Calu3 (cell line): ENCODE data around the gene EFNA3. TPM values are rescaled to one million over a fixed set of nuclear protein-coding genes. Genes with fewer than 3 reads are reported as not detected.

Experiments
- BruUV-seq: library from RNA; stranded (reverse); fragments of 400-500 nt; replicated peaks from 2 replicates; lab custom pipeline; 2021; lab: Mats Ljungman, UMichigan
- CTCF ChIA-PET: fragments of 300-600 bp; sonication (Branson Sonifier 250); formaldehyde crosslinking; loops from one replicate; lab custom pipeline; 2022; ENCODE audit warnings: antibody characterized with exemption; lab: Charles Lee
- DNase-seq: peaks from one replicate; pipeline ENCODE4 v3.0.0; 2022
- H3K27ac Mint-ChIP-seq: one replicate; pipeline ENCODE4 v1.8.0; 2022; ENCODE audit warnings: mixed read lengths; ENCODE audit not compliant: unreplicated experiment
- H3K27me3 Mint-ChIP-seq: one replicate; pipeline ENCODE4 v1.8.0; 2022; ENCODE audit warnings: mixed read lengths; ENCODE audit not compliant: unreplicated experiment
- H3K36me3 Mint-ChIP-seq: one replicate; pipeline ENCODE4 v1.8.0; 2022; ENCODE audit warnings: mild to moderate bottlenecking, moderate library complexity, mixed read lengths; ENCODE audit not compliant: insufficient read depth, unreplicated experiment
- H3K4me1 Mint-ChIP-seq: one replicate; pipeline ENCODE4 v1.8.0; 2022; ENCODE audit warnings: mild to moderate bottlenecking, low read depth, mixed read lengths; ENCODE audit not compliant: unreplicated experiment
- H3K4me3 Mint-ChIP-seq: one replicate; pipeline ENCODE4 v1.8.0; 2022; ENCODE audit warnings: mild to moderate bottlenecking, low read depth, moderate library complexity, mixed read lengths; ENCODE audit not compliant: unreplicated experiment
- H3K9me3 Mint-ChIP-seq: one replicate; pipeline ENCODE4 v1.8.0; 2022; ENCODE audit warnings: low read depth, mixed read lengths; ENCODE audit not compliant: unreplicated experiment
- CTCF ChIP-seq: fragments of 200-600 bp; IDR thresholded peaks from one replicate; pipeline ENCODE4 v1.8.0; 2022; ENCODE audit warnings: antibody characterized with exemption; ENCODE audit not compliant: unreplicated experiment
- intact Hi-C: fragments of 100-400 bp; cut with micrococcal nuclease; formaldehyde crosslinking; loops from one replicate; pipeline ENCODE4 v1.10.0; 2022; ENCODE audit not compliant: unreplicated experiment
- total RNA-seq: library from RNA; stranded (reverse); gene quantifications from 2 replicates; pipeline ENCODE4 v1.2.3, GENCODE V29; 2022

Gene EFNA3
- total RNA-seq, 1 experiment from 2014 or later = 1.7 TPM

- H3K9me3 Mint-ChIP-seq = no peaks in the 10 kb centered on the region
- CTCF ChIA-PET = interaction anchor here (0.6 to 2.1 kb wide), 6 partner anchors 11 to 90 kb away, joined by 3 to 26 read pairs (median 10); no protein-coding TSS in a partner anchor
- H3K27me3 Mint-ChIP-seq = peaks cover 34% of the 10 kb centered on the region
- no peak overlapping the region for H3K27ac Mint-ChIP-seq
- TF ChIP-seq CTCF = peak; percentile 100
- intact Hi-C loops = no loop called here
- H3K4me1 Mint-ChIP-seq = peaks cover 42% of the 10 kb centered on the region
- H3K36me3 Mint-ChIP-seq = peaks cover 36% of the 10 kb centered on the region
- peak; percentile 85 for DNase-seq
- no TSS peak for BruUV-seq
- peak overlapping the region; percentile 96 for H3K4me3 Mint-ChIP-seq
Measured at GRCh38 chr1:155086128-155086741, 7.6 kb downstream of the EFNA3 start.

DNA sequence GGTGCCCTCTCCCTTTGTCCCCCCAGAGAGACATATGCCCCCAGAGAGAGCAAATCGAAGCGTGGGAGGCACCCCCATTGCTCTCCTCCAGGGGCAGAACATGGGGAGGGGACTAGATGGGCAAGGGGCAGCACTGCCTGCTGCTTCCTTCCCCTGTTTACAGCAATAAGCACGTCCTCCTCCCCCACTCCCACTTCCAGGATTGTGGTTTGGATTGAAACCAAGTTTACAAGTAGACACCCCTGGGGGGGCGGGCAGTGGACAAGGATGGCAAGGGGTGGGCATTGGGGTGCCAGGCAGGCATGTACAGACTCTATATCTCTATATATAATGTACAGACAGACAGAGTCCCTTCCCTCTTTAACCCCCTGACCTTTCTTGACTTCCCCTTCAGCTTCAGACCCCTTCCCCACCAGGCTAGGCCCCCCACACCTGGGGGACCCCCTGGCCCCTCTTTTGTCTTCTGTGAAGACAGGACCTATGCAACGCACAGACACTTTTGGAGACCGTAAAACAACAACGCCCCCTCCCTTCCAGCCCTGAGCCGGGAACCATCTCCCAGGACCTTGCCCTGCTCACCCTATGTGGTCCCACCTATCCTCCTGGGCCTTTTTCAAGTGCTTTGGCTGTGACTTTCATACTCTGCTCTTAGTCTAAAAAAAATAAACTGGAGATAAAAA lies 8.4 kb downstream of the EFNA3 start:
- CTCF ChIA-PET = no interaction called here
- no peak for TF ChIP-seq CTCF
- no peaks in the 10 kb centered on the region for H3K9me3 Mint-ChIP-seq
- H3K4me1 Mint-ChIP-seq = peaks cover 34% of the 10 kb centered on the region
- peaks cover 26% of the 10 kb centered on the region for H3K27me3 Mint-ChIP-seq
- intact Hi-C loops = no loop called here
- no TSS peak for BruUV-seq
- DNase-seq = no peak
- peaks cover 30% of the 10 kb centered on the region for H3K36me3 Mint-ChIP-seq
- H3K27ac Mint-ChIP-seq = no peak overlapping the region
- H3K4me3 Mint-ChIP-seq = peak overlapping the region; percentile 96

DNA sequence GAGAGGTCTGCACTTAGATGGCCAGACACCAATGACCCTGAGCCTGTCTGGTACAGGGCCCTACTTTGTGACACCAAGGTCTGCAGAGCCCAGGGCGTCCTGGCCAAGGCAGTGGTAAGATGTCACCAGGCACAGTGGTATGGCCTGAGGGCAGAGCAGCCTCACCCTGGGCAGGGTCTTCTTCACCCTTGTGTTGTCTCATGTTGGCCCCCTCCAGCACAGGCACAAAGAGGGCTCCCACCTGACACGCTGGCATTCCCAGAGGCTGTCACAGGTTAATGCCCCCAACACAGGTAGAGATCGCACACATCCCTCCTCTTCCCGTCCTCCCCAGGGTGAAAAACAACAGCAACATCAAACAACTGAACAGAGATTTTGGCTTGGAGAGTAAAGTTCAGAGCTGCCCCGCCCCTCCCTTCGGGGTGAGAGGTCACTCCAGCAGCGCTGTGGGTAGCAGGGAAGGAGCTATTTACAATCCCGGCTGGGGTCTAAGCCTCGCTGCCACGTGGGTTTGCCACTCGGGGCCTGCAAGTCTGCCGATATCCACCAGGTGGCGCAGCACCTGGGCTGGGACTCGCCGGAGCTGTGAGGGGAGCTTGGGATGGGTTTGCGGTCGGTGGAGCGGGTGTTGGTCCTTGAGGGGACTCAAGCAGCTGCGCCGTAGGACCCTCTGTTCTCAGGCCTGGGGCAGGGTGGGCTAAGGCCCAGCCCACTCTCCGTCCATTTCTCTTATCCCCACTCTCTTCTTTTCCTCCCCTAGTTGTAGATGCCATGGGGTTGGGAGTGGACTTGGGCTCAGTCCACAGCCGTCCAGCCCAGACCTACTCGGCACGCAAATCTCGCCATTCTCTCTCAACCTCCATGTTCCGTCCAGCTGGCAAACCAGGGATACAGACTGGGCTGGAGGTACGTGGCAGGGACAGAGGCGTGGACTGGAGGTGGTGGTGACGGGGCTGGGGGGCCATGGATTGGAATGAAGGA lies 12.7 kb downstream of the EFNA3 start:
- intact Hi-C loops = loop anchor here (1.0 to 5.0 kb wide), 2 partner anchors 36 to 76 kb away; partner anchors contain the start of gene EFNA1
- peak; percentile 97 for TF ChIP-seq CTCF
- no peaks in the 10 kb centered on the region for H3K36me3 Mint-ChIP-seq
- peak overlapping the region; percentile 29 for H3K4me3 Mint-ChIP-seq
- peak; percentile 91 for DNase-seq
- H3K9me3 Mint-ChIP-seq = no peaks in the 10 kb centered on the region
- CTCF ChIA-PET = interaction anchor here (0.6 to 2.0 kb wide), 16 partner anchors 21 to 171 kb away, joined by 3 to 68 read pairs (median 3); partner anchors contain the start of genes DPM3, KRTCAP2, SCAMP3 and SLC50A1
- peaks cover 23% of the 10 kb centered on the region for H3K27me3 Mint-ChIP-seq
- H3K27ac Mint-ChIP-seq = no peak overlapping the region
- no TSS peak for BruUV-seq
- peaks cover 10% of the 10 kb centered on the region for H3K4me1 Mint-ChIP-seq

GRCh38 chr1:155092131-155092530 lies 13.5 kb downstream of the EFNA3 start:
- BruUV-seq = no TSS peak
- Mint-ChIP-seq H3K9me3 (no peaks in the 10 kb centered on the region), H3K36me3 (no peaks in the 10 kb centered on the region), H3K4me1 (peaks cover 10% of the 10 kb centered on the region), H3K27me3 (peaks cover 26% of the 10 kb centered on the region), H3K4me3 (no peak overlapping the region), H3K27ac (no peak overlapping the region)
- no peak for DNase-seq
- CTCF ChIA-PET = interaction anchor here (0.9 to 2.0 kb wide), 13 partner anchors 20 to 170 kb away, joined by 3 to 68 read pairs (median 5); partner anchors contain the start of genes DPM3, KRTCAP2, SCAMP3 and SLC50A1
- TF ChIP-seq CTCF = no peak
- intact Hi-C loops = loop anchor here (5.0 kb wide), 1 partner anchor 35 kb away; the partner anchor contains the start of gene EFNA1
